GM19099 (cell line): Measurements from ENCODE around the gene TMEM100.

ENCODE experiments used
- POLR2A ChIP-seq: IDR thresholded peaks from 3 replicates; pipeline ENCODE4 v1.6.1; 2011; ENCODE audit warnings: low read depth; ENCODE audit not compliant: insufficient read length; ENCODE audit errors: extremely low read depth

The TMEM100 gene

GRCh38 chr17:55687037-55687436, 35.6 kb downstream of the TMEM100 start:
- TF ChIP-seq POLR2A = no peak

GRCh38 chr17:55683550-55684315, 38.9 kb downstream of the TMEM100 start:
- TF ChIP-seq POLR2A = no peak

DNA sequence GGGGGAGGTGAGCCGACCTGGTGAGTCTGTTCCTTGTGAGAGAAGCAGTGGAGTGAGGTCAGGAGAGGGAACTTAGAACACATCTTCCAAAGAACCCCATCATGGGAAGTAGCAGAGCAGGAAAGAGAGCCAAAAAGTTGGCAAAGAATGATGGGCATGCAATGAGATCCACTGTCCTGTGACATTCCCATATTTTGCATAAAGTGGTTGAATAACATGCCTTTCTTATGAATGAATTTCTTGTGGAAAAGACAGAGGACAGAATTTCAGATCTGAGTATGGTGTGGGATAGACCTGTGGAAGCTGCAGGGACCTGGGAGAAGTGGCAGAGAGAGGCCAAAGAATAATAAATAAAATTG, 41.3 kb downstream of the TMEM100 start:
- TF ChIP-seq POLR2A = no peak

DNA sequence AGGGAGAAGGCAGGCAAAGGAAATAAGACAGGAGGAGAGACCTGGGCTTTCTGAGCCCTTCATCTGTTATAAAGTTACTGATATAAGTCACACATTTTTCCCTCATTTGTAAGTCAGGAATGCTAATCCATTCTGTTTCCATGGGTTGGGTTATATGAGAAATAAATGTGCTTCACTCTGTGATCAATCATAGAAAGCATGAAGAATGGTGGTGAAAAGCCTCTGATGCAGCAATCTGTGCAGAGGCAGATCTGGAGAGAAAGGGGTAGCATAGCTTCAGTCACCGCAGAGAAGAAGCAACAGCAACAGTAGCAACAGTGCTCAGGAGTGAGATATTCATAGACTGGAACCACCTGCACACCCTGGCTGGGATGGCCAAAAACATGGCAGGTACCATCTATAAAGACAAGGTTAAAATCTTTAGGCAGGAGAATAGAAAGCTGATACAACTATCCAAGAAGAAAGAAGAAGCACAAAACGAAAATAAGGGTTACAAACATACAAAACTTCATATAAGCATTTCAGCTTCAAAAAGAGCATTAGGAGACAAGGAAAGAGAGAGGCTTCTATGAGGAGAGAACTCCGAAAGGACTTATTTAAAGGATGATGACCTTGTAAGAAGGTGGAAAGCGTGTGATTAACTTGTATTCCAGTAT, 41.9 kb downstream of the TMEM100 start:
- TF ChIP-seq POLR2A = no peak

GRCh38 chr17:55677446-55677845, 45.2 kb downstream of the TMEM100 start:
- TF ChIP-seq POLR2A = no peak

GRCh38 chr17:55676274-55676673, 46.4 kb downstream of the TMEM100 start:
- no peak for TF ChIP-seq POLR2A

GRCh38 chr17:55673743-55674506, 48.7 kb downstream of the TMEM100 start:
- TF ChIP-seq POLR2A = no peak

DNA sequence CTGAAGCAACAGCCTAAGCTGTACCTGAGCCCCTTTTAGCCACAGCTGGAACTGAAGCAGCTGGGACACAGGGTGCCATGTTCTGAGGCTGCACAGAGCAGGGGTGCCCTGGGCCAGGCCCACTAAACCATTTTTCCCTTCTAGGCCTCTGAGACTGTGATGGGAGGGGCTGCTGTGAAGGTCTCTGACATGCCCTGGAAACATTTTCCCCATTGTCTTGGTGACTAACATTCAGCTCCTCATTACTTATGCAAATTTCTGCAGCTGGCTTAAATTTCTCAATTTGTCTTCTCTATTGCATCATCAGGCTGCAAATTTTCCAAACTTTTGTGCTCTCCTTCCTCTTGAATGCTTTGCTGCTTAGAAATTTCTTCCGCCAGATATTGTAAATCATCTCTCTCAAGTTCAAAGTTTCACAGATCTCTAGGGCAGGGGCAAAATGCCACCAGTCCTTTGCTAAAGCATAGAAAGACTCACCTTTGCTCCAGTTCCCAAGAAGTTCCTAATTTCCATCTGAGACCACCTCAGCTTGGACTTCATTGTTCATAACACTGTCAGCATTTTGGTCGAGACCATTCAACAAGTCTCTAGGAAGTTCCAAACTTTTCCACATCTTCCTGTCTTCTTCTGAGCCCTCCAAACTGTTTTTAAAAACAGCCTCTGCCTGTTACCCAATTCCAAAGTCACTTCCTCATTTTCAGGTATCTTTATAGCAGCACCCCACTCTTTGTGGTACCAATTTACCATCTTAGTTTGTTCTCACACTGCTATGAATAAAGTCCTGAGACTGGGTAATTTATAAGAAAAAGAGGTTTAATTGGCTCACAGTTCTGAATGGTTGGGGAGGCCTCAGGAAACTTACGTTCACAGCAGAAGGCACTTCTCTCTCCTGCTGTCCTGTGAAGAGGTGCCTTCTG, 49.8 kb downstream of the TMEM100 start:
- no peak for TF ChIP-seq POLR2A
